Muscle of back (tissue), 11 donors: Measurements from ENCODE around the gene PRKCE. TPM values are rescaled to one million over a fixed set of nuclear protein-coding genes. Genes with fewer than 3 reads are reported as not detected.
"Not testable (repeated sequence)": the region's sequence is repeated elsewhere in the genome, so short reads cannot be mapped to it uniquely, and the experiment has no call there.

Source experiments
- DNase-seq, 3 donors: peaks; one replicate each; pipeline versions ENCODE4 v3.0.0 to v3.0.0-alpha.2; 2013
- polyA plus RNA-seq, 10 donors: library from polyadenylated mRNA; unstranded; fragments of 120-200 nt; gene quantifications; one replicate each; pipeline ENCODE4 v1.2.1, GENCODE V29; 2013; ENCODE audit not compliant: insufficient read length in 10 of 10

The PRKCE gene
- polyA plus RNA-seq, 10 donors: 4.6 to 7.8 (median 6.1) TPM

DNA sequence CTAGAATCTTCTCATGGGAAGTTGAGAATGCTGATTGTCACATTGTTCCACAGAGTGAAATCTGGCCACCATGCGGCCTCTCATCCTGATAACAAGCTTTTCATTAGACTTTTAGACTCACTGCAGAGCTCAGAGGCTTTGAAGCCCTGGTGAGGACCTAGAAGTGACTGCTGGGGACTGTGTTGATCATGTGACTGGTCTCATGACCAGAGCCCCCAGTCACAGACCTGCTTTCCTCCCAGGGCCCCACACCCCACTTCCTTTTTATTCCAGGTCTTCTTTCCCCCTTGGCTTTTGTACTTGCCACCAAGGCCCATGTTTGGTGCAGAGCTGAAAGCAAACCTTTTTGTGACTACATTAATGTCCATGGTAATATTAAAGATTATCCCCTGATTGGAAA lies 45.2 kb downstream of the PRKCE start:
- DNase-seq: no peak

DNA sequence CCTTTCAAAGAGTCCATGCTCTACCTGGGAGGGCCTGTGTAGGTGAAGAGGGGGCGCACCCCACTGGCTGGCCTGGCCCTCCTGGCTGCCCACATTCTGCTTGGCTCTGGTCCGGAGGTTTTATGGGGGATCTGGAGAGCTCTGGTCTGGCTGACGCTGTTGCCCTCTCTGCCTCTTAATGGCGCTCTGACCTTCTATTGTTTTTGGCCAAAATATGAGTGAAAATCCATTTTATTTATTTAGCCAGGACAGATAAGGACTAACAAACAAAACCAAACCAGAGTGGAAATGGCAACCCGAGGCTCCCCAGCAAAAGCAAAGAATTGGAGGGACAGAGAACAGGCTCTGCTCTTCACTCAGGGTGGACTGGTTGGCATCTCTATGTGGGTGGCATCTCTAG lies 45.7 kb downstream of the PRKCE start:
- no peak for DNase-seq

DNA sequence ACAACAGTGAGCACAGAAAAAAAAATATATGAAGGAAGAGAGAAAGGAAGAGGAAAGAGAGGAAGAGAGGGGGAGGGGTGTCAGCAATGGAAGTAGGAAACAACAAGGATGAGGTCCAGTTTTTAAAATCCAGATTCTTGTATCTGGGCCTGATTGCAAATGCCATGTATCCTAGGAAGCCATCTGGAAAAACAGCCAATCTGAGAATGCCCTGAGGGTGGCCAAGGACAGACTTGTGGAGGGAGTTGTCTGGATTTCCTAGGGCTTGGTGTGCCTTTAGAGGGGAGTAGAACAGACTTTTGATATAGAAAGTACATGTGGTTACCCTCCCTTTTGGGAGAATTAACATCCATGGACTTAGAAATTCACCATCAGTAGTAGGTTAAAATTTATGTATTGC lies 47.1 kb downstream of the PRKCE start:
- no peak for DNase-seq

DNA sequence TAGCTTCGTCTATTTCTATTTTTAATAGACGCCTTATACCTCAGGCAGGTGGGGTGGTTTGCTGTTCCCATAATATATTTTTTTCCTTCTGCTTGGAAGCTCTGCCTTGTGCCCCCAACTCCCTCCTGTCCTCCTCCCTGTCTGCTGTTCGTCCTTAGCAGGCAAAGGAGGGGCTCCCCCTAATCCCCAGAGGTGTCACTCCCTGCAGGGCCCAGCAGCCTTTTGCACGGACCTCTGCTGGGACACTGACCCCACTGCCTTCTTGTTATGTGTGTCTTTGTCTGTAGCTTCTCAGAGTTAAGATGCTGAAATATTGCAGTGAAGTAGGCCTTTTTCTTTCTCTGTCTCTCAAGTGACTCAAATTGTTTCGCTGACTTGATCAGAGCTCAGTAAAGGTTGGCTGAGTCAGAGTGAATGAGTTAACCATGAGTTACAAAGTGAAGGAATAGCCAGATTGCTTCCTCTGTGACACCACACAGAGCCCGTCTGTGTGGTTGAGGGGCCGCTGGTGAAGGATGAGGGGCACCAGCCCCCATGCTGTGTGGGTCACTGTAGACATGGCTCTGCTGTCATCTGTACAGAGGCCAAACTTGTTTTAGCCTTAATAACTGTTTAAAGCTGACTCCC lies 47.7 kb downstream of the PRKCE start:
- DNase-seq: peak in 1 of 3 donors; percentile 51

DNA sequence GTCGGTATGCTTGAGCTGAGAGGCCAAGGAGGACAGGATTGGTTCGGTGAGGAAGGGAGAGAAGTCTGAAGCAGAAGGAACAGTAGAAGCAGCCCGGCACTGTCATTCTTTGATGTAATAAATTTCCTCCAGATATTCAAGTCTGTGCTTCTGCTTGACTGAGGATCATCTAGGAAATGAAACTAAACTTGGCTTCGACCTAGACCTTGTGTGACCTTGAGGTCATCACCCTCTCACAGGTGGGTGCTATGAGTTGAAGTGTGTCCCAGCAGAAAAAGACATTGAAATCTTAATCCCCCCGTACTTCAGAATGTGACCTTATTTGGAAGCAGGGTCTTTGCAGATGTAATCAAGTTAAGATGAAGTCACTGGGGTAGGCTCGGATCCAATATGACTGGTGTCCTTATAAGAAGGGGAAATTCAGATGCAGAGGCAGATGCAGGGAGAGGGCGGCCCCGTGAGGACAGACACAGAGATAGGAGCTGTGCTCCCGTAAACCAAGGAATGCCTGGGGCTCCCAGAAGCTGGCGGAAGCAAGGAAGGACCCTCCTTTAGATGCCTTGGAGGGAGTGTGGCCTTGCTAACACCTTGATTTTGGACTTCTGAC lies 49.0 kb downstream of the PRKCE start:
- DNase-seq: no peak

DNA sequence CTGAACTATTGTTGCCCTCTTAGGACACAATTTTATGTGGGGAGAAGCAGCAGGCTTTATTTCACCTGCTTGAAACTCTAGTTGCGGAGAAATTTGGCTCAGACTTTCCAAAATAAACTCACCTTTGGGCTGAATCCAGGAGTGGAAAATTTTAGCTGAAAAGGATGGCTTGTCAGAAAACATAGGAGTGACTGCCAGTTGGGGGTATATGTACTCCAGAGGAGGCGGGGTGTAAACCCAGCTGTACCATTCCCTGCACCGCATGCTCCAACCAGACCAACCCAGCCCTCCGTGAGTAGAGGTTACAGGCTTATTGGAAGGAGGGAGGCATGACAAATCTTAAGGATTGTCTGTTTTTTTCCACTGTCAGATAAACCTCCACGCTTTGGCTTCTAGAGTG lies 53.8 kb downstream of the PRKCE start:
- no peak for DNase-seq

DNA sequence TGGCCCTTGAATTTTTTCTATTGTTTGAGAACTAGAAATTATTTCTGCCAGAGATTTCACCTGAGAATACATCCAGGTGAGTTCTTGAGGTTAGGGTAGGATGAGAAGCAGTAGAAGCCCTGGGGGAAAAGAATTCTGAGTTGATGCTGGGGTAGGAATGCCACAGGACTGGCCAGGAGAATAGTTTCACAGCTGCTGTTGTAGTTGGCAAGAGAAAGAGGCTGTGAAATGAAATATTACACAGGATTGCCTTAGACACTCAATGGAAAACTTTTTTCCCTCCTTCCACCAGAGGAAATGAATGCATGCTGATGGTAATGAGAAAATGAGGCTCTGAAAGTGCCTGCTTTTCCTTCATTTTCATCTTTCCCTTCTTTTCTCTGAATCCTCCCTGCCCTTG lies 54.6 kb downstream of the PRKCE start:
- DNase-seq: peak in 2 of 3 donors; percentile 49 to 69

DNA sequence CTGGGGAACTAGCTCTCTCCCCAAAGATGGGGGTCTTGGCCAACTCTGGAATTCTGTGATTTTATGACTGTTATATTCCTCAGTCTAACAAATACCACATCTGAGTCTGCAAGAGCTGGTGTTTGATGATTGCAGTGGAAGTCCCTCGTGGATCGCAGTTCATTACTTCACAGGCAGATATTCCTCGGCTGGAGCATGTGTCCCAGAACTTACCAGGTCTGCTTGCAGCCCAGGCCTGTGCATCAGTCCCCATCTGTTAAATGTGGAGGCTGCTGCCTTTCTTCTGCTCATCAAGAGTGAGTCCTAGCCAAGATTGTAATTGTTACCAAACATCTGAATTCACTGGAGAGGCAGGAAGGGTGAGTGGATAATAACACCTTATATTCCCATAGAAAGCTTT lies 55.5 kb downstream of the PRKCE start:
- DNase-seq: peak in 1 of 3 donors; percentile 56

DNA sequence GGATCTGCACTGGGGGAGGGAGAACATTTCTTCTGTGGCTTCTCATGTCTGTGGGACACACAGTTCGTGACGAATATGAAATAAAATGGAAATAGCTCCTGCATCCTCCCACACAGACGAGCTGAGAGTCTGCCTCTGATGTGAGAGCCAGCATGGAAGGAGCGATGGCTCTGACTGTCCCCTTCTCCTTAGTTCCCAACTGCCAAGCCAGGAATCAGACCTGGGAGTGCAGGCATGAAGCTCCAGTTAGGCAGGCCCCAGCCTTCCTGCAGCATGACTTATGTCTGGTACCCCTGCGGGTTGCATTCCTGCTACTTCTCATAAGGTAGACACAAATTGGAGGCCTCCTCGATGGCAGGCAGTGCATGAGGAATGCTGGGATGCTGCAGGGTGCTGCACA lies 56.2 kb downstream of the PRKCE start:
- no peak for DNase-seq

DNA sequence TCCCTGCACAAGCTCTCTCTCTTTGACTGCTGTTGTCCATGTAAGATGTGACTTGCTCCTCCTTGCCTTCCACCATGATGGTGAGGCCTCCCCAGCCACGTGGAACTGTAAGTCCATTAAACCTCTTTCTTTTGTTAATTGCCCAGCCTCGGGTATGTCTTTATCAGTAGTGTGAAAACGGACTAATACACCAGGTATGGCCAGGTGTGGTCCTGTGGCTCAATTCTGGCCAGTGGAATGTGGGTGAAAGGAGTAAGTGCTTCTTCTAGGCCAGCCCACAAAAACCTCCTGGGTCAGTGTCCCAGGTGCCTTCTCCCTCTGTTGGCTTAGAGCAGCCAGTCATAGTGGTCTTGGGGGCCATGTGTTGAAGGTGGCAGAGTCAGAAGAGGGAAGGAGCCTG lies 57.0 kb downstream of the PRKCE start:
- no peak for DNase-seq

DNA sequence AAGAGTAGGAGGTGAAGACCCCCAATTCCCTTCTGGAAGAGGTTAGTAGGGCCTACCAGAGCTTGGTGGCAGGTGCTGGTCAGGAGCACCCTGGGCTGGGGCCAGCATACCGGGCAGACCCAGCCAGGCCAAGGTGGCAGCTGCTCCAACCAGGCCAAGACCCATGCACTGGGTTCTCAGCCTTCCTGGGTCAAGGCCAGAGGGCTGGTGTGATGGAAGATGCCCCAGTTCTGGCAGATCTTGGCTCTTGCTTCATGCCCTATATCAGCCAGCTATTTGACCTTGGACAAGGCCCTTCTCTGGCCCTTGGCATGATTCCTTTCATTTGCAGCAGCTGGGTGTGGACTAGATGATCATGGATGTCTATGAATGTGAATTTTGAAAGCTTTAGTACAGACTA lies 57.7 kb downstream of the PRKCE start:
- DNase-seq: no peak

DNA sequence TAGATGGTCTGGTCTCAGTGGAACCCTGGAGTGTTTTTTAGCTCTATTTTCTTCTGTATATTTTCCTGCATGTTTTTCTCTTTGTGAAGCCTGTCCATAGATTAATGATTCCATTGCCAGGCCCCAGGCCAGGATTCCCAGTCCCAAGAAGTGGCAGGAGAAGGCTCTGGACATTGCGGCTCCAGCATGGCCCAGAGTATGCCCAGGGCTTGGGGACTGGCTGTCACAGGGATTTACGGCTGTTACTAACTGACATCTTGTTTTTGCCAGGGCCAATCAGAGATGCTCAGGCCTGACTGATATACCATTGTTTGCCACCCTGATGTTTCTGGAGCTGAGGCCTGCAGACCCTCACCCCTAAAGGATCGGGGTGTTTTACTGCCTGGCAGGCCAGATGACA lies 59.0 kb downstream of the PRKCE start:
- no peak for DNase-seq

DNA sequence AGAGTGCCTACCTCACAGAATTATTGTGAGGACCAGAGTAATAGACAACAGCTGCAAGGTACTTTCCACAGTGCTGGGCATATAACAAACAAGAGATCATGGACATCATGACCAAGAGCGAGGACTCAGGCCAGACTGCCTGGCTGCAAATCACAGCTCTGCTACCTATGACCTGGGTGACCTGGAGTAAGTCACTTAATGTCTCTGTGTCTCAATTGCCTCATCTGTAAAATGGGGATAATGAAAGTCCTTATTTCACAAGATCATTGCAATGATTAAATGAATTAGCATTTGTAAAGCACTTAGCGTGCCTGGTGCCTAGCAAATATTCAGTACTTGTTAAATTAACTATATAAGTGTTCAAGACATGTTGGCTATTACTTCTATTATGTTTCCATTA lies 59.7 kb downstream of the PRKCE start:
- DNase-seq: no peak

DNA sequence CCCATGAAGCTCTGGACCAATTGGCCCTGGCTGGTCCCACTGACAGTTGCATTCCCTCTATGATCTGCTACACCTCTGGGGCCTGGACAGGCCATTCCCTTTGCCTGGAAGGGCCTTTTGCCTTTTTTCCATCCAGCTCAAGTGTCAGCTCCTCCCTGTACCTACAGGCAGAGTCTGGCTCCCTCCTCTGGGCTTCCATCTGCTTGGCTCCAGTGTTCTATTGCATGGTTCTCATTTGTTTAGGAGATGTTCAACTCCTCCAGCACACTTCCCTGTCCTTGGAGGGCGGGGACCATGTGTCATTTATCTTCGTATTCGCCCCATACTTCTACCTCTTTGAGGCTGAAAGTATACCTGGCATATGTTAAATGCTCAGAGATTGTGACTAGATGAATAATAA lies 61.1 kb downstream of the PRKCE start:
- no peak for DNase-seq

DNA sequence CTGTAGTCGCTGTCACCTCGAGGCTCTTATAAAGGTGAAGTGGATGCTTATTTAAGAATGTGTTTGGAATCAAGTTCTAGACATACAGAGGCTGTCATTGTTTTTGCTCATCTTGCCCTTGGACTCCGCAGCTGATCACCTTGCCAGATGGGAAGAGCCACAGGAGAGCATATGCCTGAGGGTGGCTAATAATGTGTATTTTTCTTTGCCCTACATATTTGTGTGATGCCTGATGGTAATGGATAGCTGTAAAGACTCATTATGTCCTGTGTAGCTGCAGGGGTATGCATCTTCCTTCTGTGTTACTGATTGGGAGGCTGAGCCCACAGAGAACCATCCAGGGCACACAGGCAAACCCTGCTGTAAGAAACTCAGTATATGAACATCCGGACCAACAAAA lies 61.7 kb downstream of the PRKCE start:
- no peak for DNase-seq

DNA sequence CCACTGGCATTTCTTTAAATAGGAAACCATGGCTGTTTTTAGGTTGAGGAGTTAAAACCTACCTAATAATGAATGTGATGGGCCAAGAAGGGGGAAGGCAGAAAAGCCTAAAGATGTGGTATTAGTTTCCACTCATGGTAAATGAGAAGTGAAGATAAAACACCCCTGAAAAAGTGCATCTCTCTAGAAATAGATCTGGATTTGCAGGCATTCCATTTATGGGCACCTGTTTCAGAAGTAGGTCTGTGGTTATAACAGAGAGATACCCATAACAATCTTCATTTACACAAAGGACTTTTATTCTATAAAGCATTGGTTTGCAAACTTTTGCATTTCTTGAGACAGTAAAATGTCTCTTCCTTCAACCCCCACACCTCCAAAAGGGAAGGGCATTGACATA lies 62.1 kb downstream of the PRKCE start:
- no peak for DNase-seq

DNA sequence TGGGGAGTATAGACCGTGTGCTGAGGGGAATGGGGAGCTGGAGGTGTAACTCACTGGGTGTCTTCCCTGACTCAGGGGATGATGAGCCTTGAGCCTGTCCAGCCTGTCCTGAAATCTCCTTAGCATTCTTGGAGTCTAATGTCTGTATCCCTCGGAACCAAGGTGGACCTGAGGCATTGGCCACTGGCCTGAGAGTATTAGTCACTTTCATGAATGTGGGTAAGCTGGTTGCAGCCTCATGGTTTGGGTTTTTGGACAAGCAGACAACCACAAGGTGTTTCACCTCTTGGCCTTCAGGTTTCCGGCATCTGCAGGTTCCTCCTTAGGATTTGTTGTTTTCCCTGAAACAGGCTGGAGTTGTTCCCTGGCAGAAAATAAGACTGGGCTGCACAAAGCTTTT lies 63.2 kb downstream of the PRKCE start:
- no peak for DNase-seq

DNA sequence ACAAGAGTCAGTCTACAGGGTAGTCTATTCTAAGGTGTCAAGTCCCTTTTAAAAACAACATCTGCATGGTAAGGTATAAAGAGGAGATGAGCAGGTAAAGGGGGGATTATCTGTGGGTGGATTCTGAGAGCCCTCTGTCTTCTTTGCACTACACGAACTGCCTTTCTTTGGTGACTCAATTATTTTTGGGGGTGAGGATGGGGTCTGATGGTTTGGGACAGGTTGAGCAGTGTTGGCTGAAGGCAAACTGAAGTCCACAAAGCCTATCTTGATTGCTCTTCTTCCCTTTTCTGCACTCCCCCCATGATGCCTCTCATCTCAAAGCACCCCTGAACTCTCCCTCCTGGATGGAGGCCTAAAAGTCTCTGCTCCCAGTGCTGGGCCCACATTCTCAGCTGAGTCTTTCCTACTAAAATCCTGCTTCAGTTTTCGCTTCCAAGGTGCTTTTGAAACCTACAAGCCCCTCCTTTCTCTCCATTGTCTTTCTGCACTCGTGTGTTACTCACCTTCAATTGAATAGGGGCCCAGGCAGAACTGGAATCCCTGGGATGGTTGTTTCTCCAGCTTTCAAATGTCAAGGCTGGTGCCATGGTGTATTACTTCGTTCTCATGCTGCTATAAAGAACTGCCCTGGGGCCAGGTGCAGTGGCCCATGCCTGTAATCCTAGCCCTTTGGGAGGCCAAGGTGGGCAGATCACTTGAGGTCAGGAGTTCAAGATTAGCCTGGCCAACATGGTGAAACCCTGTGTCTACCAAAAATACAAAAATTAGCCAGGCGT lies 64.3 kb downstream of the PRKCE start:
- DNase-seq: no peak

DNA sequence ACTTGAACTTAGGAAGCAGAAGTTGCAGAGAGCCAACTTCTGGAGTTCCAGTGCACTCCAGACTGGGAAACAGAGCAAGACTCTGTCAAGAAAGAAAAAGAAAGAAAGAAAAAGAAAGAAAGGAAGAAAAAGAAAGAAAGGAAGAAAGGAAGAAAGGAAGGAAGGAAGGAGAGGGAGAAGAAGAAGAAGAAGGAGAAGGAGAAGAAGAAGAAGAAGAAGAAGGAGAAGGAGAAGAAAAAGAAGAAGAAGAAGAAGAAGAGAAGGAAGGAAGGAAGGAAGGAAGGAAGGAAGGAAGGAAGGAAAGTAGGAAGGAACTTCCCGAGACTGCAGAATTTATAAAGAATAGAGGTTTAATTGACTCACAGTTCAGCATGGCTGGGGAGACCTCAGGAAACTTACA lies 65.0 kb downstream of the PRKCE start:
- not testable (repeated sequence) for DNase-seq

DNA sequence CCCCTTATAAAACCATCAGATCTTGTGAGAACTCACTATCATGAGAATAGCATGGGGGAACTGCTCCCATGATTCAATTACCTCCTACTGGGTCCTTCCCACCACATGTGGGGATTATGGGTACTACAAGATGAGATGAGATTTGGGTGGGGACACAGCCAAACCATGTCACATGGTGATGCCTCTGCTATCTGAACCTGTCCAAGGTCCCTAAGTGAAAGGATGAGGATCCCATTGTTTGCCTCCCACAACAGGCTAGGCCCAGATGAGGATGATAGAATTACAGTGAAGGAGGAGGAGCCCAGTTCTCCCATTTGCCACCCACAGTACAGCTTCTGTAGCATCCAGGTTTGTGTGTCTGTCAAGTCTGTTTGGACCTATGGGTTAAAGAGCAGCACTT lies 65.4 kb downstream of the PRKCE start:
- DNase-seq: no peak

DNA sequence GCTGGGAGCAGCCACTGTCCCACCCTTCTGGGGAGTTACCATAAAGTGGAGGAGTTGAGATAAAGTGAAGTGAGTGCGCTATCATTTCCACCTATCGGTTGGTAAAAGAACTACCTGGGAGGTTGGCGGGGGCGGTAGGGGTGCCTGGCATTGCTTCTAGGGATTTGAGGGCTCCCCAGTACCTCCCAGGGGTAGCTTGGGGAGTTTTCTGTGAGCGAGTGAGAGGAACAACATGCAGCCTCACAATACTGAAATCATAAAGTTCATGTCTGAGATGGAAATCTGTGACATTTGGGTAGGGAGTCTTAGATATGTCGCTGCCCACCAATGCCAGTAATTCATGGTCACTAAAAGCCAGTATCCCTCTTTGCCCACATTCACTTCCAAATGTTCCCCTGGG lies 68.7 kb downstream of the PRKCE start:
- no peak for DNase-seq

DNA sequence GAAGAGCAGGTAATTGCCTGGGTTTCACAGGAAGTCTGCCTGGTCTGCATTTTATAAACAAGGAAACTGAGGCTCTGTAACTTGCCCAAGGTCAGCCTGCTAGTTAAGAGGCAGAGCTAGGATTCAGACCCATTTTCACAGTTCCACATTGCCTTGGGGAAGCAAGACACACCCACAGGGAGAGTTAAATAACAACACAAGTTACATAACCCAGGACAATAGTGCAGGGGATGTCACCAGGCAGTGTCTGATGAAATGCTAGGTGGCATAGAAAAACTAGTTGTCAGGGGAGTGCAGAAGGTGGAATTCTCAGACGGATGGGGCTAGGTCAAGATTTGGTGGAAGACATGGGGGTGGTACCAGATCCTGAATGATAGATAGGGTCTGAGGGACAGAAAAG lies 69.7 kb downstream of the PRKCE start:
- no peak for DNase-seq

DNA sequence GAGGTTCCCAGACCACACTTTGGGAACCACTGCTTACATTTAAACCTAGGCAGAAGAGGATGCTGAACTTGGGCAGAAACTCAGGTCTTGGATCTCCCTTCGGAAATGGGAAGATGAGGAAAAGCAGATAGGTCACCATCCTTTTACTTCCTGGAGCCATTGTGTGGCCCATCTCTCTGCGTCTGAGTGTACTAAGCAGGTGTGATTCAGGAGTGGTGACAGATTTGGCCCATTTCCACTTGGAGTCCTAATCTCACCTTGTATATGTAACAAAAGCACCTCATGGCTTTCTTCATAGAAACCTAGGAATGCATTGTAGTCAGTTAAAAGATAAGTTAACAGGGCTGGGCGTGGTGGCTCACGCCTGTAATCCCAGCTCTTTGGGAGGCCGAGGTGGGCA lies 71.0 kb downstream of the PRKCE start:
- DNase-seq: no peak

DNA sequence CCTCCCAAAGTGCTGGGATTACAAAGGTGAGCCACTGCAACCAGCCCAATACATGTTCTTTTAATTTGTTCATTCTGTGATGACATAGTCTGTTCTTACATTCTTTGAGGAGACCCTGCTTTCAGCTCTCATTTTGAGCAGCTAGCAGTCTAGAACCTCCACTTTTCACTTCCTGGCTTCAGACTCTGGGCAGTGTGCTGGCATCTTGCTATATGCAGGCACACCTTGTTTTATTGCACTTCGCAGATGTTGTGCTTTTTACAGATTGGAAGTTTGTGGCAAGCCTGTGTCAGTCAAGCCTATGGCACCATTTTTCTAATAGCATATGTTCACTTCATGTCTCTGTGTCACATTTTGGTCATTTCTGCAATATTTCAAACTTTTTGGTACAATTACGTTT lies 72.4 kb downstream of the PRKCE start:
- no peak for DNase-seq
